ENCODE data around the gene ENHO.

GRCh38 chr9:34570809-34571480 lies 48.2 kb upstream of the ENHO start:
- no peak for TF ChIP-seq EZH2 (IDR thresholded peaks at IDR 0.05; ENCODE audit: low read length, missing control alignments)
- TF ChIP-seq, protein P1, sequence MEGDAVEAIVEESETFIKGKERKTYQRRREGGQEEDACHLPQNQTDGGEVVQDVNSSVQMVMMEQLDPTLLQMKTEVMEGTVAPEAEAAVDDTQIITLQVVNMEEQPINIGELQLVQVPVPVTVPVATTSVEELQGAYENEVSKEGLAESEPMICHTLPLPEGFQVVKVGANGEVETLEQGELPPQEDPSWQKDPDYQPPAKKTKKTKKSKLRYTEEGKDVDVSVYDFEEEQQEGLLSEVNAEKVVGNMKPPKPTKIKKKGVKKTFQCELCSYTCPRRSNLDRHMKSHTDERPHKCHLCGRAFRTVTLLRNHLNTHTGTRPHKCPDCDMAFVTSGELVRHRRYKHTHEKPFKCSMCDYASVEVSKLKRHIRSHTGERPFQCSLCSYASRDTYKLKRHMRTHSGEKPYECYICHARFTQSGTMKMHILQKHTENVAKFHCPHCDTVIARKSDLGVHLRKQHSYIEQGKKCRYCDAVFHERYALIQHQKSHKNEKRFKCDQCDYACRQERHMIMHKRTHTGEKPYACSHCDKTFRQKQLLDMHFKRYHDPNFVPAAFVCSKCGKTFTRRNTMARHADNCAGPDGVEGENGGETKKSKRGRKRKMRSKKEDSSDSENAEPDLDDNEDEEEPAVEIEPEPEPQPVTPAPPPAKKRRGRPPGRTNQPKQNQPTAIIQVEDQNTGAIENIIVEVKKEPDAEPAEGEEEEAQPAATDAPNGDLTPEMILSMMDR (conservative IDR thresholded peaks at IDR 0.05 in 1 of 2, IDR thresholded peaks at IDR 0.05 in 1 of 2; ENCODE audit: low read depth in 1 of 2, low read length in 2 of 2), result no peak
